Measurements from ENCODE around the gene TUBG1. TPM values are rescaled to one million over a fixed set of nuclear protein-coding genes. Genes with fewer than 3 reads are reported as not detected.

TUBG1 gene
- total RNA-seq, 1 experiment from 2014 or later, result 114 TPM

DNA sequence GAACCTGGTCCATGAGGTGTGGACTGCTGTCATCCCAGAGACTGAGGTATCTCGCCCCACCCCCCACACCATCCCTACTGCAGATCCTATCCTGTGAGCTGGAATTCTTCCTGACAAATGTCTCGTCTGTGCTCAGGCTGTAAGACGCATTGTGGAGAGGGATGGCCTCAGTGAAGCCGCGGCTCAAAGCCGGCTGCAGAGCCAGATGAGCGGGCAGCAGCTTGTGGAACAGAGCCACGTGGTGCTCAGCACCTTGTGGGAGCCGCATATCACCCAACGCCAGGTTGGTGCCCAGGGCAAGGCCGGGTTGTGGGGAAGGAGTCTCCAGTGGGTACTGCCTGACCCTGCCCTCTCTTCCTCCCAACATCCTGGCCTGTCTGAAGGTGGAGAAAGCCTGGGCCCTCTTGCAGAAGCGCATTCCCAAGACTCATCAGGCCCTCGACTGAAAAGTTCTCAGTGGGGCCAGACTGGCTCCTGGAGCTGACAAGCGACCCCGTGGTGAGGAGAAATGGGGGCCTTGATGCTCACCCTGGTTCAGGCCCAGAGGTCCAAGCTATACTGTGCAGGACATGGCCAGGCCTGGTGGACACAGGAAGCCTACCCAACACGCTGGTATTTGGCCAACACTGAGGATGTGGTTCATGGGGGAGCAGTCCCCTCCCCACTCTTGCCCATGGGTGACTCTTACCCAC lies 43.8 kb upstream of the TUBG1 start:
- Histone ChIP-seq H3K27me3 (ENCODE audit: low read length) (no peaks in the 10 kb centered on the region), H3F3A (ENCODE audit: low read length, unreplicated experiment) (no peaks in the 10 kb centered on the region), H3K27ac (ENCODE audit: low read length) (no peak overlapping the region), H4K20me1 (ENCODE audit: low read length) (no peaks in the 10 kb centered on the region), H3K79me2 (ENCODE audit: low read length) (peaks cover 55% of the 10 kb centered on the region), H3K4me3 (ENCODE audit: low read length) (no peak overlapping the region), H3K4me1 (ENCODE audit: insufficient read depth, low read length) (peaks cover 25% of the 10 kb centered on the region), H3K36me3 (ENCODE audit: low read depth, low read length) (peaks cover 16% of the 10 kb centered on the region; the same call in 1 of the 2 replicates), H3K9me3 (ENCODE audit: low read length) (no peaks in the 10 kb centered on the region), H3K9ac (ENCODE audit: low read length) (no peak overlapping the region), H3K9me2 (replicated peaks; ENCODE audit: low read length) (no peaks in the 10 kb centered on the region), H2AFZ (ENCODE audit: low read length) (no peak overlapping the region), H3K4me2 (ENCODE audit: low read length) (no peak overlapping the region)
- POLR2A ChIA-PET (ENCODE audit: unreplicated experiment), result interaction anchor here (0.6 kb wide), 1 partner anchor 550 kb away, joined by 3 read pairs; no protein-coding TSS in a partner anchor
- intact Hi-C loops (cut with micrococcal nuclease), result no loop called here
- BruUV-seq (replicated peaks), result no TSS peak
- DNase-seq, result no peak
- no peak for ATAC-seq
- no peak for TF ChIP-seq EZH2phosphoT487 (IDR thresholded peaks at IDR 0.05; ENCODE audit: borderline replicate concordance, low read length)
- TF ChIP-seq CTCF (conservative IDR thresholded peaks at IDR 0.05; ENCODE audit: low read depth, low read length), result no peak
- TF ChIP-seq EZH2 (IDR thresholded peaks at IDR 0.05; ENCODE audit: low read length, unreplicated experiment), result no peak
- CTCF ChIA-PET, result no interaction called here

- H3K27me3 ChIP-seq (ENCODE audit: low read length), result no peaks in the 10 kb centered on the region
- TF ChIP-seq EZH2phosphoT487 (IDR thresholded peaks at IDR 0.05; ENCODE audit: borderline replicate concordance, low read length) (no peak), EZH2 (IDR thresholded peaks at IDR 0.05; ENCODE audit: low read length, unreplicated experiment) (no peak), CTCF (conservative IDR thresholded peaks at IDR 0.05; ENCODE audit: low read depth, low read length) (no peak)
- H3K9ac ChIP-seq (ENCODE audit: low read length), result peak overlapping the region; percentile 82; the same call in 1 of the 2 replicates
- DNase-seq, result no peak
- intact Hi-C loops (cut with micrococcal nuclease), result no loop called here
- no TSS peak for BruUV-seq (replicated peaks)
- H3K4me3 ChIP-seq (ENCODE audit: low read length), result peak overlapping the region; percentile 88; the same call in 1 of the 2 replicates
- no peak overlapping the region for H3K27ac ChIP-seq (ENCODE audit: low read length)
- POLR2A ChIA-PET (ENCODE audit: unreplicated experiment), result no interaction called here
- no peaks in the 10 kb centered on the region for H4K20me1 ChIP-seq (ENCODE audit: low read length)
- H3K4me1 ChIP-seq (ENCODE audit: insufficient read depth, low read length), result peaks cover 24% of the 10 kb centered on the region
- H2AFZ ChIP-seq (ENCODE audit: low read length), result peak overlapping the region; percentile 37; the same call in 1 of the 2 replicates
- peaks cover 16% of the 10 kb centered on the region; the same call in 1 of the 2 replicates for H3K36me3 ChIP-seq (ENCODE audit: low read depth, low read length)
- no peak; the same call in 1 of the 2 replicates for ATAC-seq
- H3F3A ChIP-seq (ENCODE audit: low read length, unreplicated experiment), result no peaks in the 10 kb centered on the region
- H3K9me3 ChIP-seq (ENCODE audit: low read length), result no peaks in the 10 kb centered on the region
- H3K4me2 ChIP-seq (ENCODE audit: low read length), result peak overlapping the region; percentile 92
- H3K9me2 ChIP-seq (replicated peaks; ENCODE audit: low read length), result no peaks in the 10 kb centered on the region
- CTCF ChIA-PET, result no interaction called here
- peaks cover 54% of the 10 kb centered on the region for H3K79me2 ChIP-seq (ENCODE audit: low read length)
These were observed 43.1 kb upstream of the TUBG1 start for GRCh38 chr17:42566215-42566882.

Data from PC-3 (cell line).